Measurements from ENCODE around the gene TMEM238L.

TMEM238L gene

DNA sequence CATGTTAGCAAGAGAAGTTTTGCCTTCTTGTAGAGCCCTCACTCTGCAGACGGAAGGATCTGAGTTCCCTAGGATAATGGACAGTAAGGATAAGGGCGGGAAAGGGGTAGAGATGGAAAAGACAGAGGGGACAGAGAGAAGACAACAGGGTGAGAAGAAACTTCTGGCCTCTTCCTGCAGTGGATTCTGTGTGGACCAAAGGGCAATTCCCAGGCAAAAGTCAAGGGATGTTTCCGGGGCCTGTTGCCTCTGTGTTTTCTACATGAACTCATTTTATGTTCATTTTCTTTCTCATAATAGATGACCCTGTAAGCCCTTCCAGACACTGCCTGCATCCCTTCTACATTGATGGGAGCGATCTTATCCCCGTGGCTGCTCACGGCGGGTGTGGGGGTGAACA lies 647 bp upstream of the TMEM238L start:
- DNase-seq (ENCODE audit: low read depth in 2 of 2) = no peak

DNA sequence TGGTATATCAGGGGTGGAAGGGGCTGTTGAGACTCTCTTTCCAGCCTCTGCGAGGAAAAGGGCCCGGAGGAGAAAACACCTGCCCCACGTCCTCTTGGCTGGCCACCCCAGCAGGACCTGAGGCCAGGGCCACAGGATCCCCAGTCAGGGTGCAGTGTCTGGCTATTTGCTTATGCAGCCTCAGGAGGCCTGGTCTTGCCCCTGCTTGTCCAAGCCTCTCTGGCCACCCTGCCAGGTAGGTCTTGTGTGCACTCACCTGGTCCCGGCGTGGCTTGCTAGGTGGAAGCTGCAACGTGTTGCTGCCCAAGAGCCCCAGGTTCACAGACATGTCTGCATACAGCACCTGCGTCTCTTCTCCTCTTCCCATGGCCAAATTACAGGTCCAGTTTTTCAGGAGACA lies 549 bp downstream of the TMEM238L start:
- DNase-seq (ENCODE audit: low read depth in 2 of 2) = no peak

DNA sequence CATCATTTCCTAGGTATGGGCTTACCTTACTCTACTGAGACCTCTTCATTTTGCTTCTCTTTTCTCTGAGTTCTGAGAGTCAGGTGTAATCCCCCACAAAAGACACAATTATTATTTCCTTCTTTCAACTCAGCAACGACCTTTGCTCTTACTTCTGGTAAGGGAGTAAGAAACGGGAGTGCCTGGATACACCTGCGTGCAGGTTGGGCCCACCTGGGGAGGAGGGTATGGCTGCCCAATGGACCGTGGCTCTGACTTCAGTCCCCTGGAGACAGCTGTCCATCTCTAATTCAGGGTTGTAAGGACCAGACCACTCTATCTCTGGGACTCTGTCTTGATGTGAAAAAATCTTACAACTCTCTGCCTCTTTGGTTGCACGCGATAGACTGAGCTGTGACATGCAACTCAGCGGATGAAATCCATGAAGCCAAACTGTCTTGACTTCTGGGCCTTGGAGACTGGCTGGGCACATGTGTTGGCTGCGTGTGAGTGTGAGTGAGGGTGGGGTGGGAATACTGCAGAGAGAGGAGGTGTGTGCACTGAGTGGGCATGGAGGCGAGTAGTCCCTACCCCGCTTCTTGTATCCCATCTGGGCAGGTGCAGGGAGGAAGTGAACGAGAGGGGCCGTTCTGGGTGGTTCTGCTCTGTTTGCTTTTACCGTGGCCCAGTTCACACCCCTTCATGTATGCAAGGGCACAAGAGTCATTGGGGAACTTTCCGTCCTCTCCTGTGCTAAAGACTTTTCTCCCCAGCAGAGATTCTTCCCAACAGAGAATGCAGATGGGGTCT lies 1.2 kb downstream of the TMEM238L start:
- DNase-seq (ENCODE audit: low read depth in 2 of 2) = no peak

DNA sequence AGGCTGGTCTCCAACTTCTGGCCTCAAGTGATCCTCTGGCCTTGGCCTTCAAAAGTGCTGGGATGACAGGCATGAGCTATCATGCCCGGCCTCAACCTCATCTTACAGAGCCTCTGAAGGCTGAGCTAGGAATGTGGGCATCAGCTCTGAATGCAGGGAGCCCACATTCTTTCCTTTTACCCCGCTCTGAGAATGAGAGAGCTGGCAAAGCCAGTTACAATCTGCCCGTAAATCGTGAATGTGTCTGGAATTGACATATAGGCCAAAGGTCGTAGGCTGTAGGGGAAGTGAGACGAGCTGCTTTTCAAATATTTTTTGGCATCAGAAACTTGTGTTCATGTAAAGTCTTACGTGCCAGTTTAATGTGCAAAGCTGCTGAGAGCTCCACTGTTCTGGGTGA lies 4.5 kb downstream of the TMEM238L start:
- DNase-seq (ENCODE audit: low read depth in 2 of 2) = no peak

DNA sequence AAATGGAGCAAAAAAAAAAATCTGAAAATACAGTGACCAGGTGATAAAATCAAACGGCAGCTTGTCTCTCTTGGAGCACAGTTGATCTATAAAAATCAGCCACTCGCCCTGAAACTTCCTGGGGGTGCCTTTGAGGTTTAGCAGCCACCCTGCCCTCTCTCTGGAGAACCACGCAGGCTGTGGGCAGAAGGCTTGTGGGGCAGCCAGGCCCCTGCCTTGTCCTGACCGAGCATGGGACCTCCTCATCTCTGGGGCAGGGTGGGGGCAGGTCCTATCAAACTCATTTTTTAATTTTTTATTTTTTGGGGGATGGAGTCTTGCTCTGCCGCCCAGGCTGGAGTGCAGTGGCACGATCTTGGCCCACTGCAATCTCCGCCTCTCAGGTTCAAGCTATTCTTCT lies 5.0 kb downstream of the TMEM238L start:
- no peak for DNase-seq (ENCODE audit: low read depth in 2 of 2)

DNA sequence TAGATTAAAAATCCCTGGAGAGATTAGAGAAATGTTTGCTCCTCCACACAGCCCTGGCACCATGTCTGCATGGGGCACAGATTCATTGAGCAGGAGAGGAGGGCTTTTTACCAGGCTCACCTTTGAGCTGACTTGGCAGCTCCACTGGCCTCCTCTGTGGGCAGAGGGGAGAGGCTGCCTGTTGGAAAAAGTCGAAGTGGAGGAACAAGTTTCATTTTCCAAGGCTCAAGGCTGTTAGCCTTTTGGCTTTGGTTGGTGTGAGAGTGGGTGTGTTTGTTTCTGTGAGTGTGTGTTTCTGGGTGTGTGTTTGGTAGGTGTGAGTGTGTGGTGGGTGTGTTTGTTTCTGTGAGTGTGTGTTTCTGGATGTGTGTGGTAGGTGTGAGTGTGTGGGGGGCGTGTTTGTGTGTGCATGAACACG lies 5.6 kb downstream of the TMEM238L start:
- no peak for DNase-seq (ENCODE audit: low read depth in 2 of 2)

DNA sequence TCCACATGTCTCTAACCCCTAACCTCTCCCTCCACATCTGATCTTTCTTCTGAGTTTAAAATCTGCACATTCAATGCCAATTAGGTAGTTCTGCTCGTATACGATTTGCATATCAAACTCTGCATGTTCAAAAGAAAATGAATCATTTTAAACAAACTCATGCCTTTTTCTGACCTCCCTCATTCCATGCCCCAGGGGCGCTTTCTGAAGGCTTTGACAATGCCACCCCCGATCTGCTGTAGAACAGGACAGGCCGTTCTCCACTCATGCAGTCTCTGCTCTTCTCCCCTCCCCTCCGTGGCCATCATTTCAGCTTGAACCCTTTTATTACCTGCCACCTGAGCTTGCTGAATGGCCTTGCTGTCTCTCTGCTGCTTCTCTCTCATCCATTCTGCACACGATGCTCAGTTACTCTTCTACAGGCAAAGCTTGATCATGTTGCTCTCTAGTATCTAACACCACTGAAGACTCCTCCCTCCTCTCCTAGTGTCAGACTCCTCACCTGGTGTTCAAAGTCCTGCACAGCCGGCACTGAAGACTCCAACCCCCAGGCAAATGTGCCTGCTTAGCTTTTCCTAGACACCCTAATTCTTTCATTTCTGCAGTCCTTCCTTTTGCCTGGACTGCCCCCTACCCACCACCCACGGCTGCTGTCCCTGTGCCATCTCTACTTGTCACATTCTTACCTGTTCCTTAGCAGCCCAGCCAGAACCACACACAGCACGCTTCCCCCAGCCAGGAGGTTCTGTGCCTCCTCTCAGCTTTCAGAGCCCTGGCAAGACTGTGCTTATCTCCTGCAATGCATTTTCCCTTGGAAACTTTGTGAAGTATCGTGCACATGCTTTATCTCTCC lies 6.2 kb downstream of the TMEM238L start:
- no peak for DNase-seq (ENCODE audit: low read depth in 2 of 2)

DNA sequence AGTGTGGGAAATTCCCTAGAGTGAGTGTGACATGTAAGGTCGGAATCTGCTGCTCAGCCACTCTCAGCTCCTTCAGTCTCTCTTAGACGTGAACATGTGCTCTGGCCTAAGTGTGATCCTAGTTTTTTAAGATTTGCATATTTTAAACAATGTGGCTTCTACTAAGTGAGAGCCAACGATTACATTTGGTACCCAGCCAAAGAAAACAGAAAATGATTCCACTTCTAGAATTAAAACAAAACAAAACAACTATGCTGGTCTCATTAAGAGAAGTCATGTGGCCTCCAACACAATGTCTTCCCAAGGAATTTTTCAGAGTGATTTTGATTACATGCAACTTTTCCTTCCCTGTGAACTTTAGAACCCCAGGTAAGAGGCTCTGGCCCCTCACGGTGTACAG lies 10.1 kb downstream of the TMEM238L start:
- no peak for DNase-seq (ENCODE audit: low read depth in 2 of 2)

DNA sequence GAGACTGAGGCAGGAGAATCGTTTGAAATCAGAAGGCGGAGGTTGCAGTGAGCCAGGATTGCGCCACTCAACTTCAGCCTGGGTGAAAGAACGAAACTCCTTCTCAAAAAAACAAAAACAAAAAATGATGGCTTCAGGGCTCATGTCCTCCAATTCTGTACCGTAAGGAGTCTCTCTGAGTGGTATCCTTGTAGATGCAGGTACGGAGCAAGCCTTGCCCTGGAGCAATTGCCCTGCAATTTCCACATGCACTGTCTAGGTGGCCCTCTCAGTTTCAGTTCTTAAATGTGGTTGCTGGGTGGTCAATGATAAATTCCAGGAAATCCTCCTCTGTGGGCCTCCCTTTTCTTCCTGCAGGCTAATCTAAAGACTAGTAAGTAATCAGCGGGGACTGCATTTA lies 10.6 kb downstream of the TMEM238L start:
- no peak for DNase-seq (ENCODE audit: low read depth in 2 of 2)

DNA sequence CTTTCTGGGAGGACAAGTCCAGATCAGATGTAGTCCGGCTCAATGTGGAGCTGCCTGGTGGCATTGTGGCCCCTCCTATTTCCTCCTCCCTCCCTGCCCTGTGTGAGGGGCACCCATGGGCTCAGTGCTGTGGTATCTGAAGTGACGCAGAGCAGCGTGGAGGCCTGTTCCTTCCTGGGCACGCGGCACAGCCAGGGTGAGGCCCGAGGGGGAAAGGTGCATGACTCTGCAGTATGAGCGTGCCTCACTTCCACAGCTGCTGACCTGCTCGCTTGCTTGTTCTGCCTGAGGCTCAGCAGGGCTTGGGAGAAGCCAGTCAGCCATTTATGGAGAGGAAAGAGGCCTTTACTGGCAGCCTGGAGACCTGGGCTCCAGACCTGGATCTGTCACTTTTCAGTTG lies 11.7 kb downstream of the TMEM238L start:
- no peak for DNase-seq (ENCODE audit: low read depth in 2 of 2)

DNA sequence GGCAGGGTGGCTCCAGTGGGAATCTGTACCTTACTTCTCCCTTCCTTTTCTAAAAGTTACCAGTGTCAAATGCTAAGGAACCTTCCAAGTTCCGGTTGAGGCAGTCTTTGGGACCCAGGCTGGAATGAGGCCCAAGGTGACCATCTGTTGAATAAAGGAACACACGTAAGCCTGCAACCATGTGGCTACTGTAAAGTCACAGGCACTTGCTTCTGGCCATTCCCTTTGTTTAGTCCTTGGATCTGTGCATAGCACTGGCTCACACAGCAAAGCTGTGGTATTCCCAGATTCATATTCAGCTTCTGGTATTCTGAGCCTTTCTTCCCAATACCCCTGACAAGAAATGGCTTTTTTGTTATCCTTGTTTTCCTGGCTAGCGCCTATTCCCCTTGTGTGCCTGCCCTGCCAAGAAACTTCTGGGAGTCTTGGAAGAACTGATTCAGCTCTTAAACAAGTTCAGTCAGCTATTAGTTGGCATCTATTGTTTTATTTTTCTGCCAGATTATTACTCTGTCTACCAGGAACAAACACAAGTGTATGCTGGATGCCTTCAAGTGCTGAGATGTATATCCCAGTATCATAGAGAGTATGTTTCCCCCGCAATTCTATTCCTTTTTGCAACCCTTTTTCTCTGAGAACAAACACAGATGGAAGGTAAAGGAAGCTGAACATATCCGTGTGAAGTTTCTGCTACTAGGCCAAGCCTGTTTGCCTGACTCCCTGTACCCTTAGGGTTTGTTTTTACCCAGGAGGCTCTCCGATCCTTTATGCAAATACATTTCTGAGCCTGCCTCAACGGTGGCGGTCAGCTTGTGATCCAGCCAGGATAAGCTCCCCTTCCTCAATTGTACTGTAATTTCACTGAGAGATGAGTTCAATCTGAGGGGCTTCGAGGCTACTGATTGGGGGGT lies 13.2 kb downstream of the TMEM238L start:
- no peak for DNase-seq (ENCODE audit: low read depth in 2 of 2)

DNA sequence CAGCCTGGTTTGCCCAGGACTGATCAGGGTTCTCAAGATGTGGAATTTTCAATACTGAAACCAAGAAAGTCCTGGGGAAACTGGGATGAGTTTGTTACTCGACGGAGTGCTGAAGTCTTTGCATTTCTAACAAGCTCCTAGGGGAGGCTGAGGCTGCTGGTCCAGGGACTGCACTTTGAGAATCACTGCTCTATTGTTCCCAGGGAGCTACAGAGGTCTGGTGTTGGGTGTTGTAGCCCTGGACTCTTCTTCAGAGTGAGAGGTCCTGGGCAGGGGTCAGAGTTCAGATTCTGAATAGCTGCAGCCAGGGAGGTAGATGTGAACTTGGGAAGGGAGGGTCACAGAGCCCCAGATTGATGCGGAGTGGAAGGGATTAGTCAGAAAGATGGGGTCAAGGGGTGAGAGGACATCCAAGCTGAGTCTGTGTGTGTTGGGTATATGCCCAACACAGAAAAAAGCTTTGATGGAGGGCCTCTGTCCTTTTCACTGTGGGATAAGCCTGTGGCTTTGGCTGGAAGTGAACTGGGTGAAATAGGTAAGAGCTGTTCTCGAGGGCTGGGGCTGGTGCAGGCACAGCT lies 14.1 kb downstream of the TMEM238L start:
- DNase-seq (ENCODE audit: low read depth in 2 of 2) = no peak

DNA sequence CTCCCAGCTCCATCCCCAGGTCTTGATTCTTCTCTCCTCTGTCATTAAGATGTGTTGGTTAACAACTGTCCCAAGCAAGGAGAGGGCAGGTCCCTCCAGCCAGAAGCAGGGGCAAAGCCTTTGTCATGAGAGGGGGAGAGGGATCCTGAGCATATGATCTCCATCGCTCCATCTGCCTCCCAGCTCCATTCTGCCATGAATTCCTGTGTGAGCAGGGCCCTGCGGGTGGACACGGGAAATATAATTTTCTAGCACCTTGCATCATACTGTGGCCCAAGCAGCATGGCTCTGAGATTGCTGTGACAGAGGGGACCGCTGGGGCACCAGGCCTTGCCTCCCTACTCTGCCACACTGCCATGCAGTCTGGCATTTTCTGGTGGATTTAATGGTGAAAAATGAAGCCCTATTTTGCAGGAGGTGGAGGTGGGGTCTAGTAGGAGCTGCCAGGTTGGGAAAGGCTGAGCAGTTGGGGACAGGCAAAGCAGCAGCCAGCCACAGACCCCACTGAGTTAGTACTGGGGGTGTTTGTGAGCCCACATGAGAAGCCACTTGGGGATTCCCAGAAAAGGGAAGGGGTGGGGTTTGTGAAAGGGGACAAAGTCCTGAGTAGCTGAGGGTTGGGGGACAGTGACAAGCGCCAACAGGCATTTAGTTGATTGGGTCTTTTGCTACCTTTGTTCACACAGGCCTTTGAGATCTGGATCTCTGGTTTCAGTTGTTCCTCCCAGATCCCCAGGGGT lies 16.4 kb downstream of the TMEM238L start:
- no peak for DNase-seq (ENCODE audit: low read depth in 2 of 2)

DNA sequence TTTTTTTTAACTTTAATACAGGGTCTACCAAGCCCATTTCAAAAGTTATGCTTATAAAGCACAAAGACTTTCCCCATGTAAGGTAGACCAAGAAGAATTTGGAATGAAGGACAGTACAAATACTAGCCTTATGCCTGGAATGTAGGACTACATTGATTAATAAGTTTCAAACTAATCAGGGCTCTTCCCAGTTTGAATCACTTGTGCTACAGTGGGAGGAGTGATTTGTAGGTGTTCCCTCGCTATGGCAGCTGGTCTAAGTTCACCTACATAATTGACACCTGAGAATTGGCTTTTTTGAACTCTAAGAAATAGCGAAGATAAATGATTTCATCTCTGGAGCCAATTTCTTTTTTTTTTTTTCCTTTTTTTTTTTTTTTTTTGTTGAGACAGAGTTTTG lies 18.6 kb downstream of the TMEM238L start:
- DNase-seq (ENCODE audit: low read depth in 2 of 2) = no peak

DNA sequence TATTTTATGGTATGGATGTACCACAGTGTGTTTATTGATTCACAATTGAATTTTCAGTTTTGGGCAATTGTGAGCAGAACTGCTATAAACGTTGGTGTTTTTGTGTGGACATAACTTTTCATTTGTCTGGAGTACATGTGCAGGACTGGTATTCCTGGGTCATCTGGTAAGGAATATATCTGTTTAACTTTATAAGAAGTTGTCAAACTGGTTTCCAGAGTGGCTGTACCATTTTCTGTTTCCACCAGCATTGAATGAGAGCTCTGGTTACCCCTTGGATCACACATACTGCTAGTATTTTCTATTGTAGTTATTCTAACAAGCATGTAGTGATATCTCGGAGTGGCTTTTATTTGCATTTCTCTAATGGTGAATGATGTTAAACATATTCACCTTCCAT lies 24.3 kb downstream of the TMEM238L start:
- no peak for DNase-seq (ENCODE audit: low read depth in 2 of 2)

DNA sequence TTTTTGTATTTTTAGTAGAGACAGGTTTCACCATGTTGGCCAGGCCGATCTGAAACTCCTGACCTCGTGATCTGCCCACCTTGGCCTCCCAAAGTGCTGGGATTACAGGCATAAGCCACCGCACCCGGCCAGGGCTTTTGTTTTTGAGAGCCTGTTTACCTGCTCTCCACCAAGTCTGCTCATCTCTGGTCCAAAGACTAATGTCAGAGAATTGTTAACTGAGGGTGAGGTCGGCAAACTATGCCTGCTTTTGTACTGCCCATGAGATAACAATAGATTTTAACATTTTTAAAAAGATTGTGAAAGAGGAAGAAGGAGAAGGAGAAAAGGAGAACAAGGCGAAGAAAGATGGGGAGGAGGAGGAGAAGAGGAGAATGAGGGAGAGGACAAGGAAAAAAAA lies 26.0 kb downstream of the TMEM238L start:
- no peak for DNase-seq (ENCODE audit: low read depth in 2 of 2)

DNA sequence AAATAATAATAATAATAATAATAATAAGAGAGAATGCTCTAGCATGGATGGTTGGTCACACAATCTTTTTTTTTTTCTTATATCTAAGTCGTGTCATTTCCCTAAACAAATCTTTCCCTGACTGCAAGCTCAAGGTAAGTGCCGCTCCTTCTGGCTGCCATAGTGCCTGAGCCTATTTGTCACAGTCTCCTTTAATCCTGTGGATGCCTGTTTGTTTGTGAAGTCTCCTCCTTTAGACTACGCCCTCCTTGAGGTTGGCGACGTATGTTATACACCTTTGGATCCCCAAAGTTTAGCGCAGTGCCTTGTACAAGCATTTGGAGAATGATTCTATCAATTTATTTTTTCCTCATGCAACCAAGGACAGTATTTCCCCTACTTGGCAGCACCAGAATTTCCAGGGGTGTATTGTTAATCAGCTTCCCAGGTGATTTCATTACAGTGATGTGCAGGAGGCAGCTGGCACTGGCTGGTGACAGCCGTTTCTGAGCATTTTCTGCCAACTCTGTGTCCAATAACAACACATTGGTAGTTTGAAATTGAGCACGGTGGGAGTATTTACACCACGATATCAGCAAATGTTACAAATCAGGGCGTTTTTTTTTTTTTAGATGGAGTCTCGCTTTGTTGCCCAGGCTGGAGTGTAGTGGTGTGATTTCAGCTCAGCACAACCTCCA lies 26.6 kb downstream of the TMEM238L start:
- no peak for DNase-seq (ENCODE audit: low read depth in 2 of 2)

DNA sequence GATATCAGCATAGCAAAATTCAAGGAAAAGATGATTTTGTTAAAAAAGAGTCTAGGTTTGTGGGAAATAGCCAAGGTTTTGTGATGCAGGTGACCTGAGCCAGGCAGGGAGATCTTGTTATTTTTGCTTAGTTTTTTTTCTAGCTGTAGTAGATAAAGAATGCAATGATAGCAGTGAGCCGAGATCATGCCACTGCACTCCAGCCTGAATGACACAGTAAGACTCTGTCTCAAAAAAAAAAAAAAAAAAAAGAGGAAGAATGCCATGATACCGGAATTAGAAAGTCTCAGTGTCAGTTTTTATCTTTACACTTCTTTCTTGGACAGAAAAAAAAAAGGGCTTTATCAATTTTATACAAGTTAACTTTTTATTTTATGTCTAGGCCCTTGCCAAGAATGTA lies 27.5 kb downstream of the TMEM238L start:
- DNase-seq (ENCODE audit: low read depth in 2 of 2) = no peak

DNA sequence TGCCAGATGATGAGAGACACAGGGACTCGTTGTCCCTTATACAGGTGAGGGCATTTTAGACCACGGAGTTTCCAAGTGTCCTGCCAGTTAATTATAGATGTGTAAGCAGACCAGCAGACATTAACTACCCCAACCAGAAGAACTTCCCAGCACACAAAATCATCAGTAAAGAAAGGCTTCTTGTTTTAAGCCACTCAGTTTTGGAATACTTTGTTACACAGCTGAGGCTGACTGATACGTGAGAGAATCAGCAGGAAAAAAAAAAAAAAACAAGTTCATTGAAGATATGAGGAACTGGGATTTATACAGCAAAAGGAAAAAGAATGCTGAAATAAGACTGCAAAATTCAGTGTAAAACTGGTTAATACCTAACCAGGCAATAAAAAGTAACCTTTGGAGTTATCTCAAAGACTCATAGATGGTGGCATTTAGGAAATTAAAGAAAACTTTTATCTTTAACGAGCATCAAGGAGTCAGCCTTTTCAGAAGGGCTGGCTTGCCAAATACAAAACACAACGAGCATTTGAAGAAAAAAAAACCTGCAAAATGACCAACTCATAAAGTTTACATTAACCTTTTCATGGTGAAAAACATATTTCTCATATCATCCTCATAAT lies 28.1 kb downstream of the TMEM238L start:
- DNase-seq (ENCODE audit: low read depth in 2 of 2) = no peak

DNA sequence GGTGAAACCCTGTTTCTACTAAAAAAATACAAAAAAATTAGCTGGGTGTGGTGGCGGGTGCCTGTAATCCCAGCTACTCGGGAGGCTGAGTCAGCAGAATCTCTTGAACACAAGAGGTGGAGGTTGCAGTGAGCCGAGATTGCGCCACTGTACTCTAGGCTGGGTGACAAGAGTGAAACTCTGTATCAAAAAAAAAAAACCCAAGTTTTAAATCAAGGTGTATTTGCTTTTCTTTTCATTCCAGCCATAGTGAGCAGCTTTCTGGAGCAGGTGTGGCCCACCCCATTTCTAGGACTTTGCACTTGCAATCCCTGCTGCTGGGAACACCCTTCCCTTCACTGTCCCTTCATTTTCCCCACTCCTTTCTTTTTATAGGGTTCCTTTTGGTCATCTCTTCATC lies 28.8 kb downstream of the TMEM238L start:
- no peak for DNase-seq (ENCODE audit: low read depth in 2 of 2)
